Loucy (cell line): ENCODE data around the gene NR2F1.
"Not testable (repeated sequence)": the region's sequence is repeated elsewhere in the genome, so short reads cannot be mapped to it uniquely, and the experiment has no call there.

Experiments
- H2AFZ ChIP-seq: fragments of 200-600 bp; sonication (generic); 2 replicates; pipeline ENCODE4 v1.6.0; 2016; ENCODE audit warnings: antibody characterized with exemption, mild to moderate bottlenecking, low read length, moderate library complexity
- H3F3A ChIP-seq: fragments of 200-600 bp; 2 replicates; pipeline ENCODE4 v1.6.0; 2016; ENCODE audit warnings: antibody characterized with exemption, low read depth, mild to moderate bottlenecking
- H3K27me3 ChIP-seq: fragments of 200-600 bp; sonication (generic); 2 replicates; pipeline ENCODE4 v1.6.1; 2014; ENCODE audit warnings: low read length, mild to moderate bottlenecking; ENCODE audit not compliant: insufficient read depth, poor library complexity, severe bottlenecking
- H3K36me3 ChIP-seq: fragments of 200-600 bp; sonication (generic); 2 replicates; pipeline ENCODE4 v1.6.1; 2016; ENCODE audit warnings: low read length; ENCODE audit not compliant: insufficient read depth
- H3K4me1 ChIP-seq: fragments of 200-600 bp; sonication (generic); 2 replicates; pipeline ENCODE4 v1.5.1; 2014; ENCODE audit warnings: low read length, mild to moderate bottlenecking; ENCODE audit not compliant: insufficient read depth, poor library complexity, severe bottlenecking
- H3K4me2 ChIP-seq: fragments of 200-600 bp; sonication (generic); 2 replicates; pipeline ENCODE4 v1.6.0; 2014; ENCODE audit warnings: antibody characterized with exemption, low read length, low read depth, mild to moderate bottlenecking; ENCODE audit not compliant: poor library complexity, severe bottlenecking
- H3K4me3 ChIP-seq: fragments of 200-600 bp; sonication (generic); 2 replicates; pipeline ENCODE4 v1.5.1; 2014; ENCODE audit warnings: low read length, mild to moderate bottlenecking, mixed read lengths; ENCODE audit not compliant: poor library complexity, severe bottlenecking
- H3K79me2 ChIP-seq: fragments of 200-600 bp; sonication (generic); 2 replicates; pipeline ENCODE4 v1.6.1; 2014; ENCODE audit warnings: low read length; ENCODE audit not compliant: insufficient read depth
- H3K9ac ChIP-seq: fragments of 200-600 bp; sonication (generic); 2 replicates; pipeline ENCODE4 v1.6.0; 2014; ENCODE audit warnings: mild to moderate bottlenecking, low read depth, low read length, moderate library complexity; ENCODE audit not compliant: poor library complexity, severe bottlenecking
- H3K9me2 ChIP-seq: fragments of 200-600 bp; sonication (generic); replicated peaks from 2 replicates; pipeline ENCODE4 v1.6.1; 2016; ENCODE audit warnings: low read depth, low read length, mixed read lengths
- H3K9me3 ChIP-seq: fragments of 200-600 bp; sonication (generic); 2 replicates; pipeline ENCODE4 v1.6.1; 2014; ENCODE audit warnings: mild to moderate bottlenecking, antibody characterized with exemption, low read length, low read depth; ENCODE audit not compliant: insufficient read depth
- H4K20me1 ChIP-seq: fragments of 200-600 bp; sonication (generic); 2 replicates; pipeline ENCODE4 v1.6.0; 2014; ENCODE audit warnings: antibody characterized with exemption, low read length, mild to moderate bottlenecking; ENCODE audit not compliant: insufficient read depth, poor library complexity, severe bottlenecking
- EZH2phosphoT487 ChIP-seq: fragments of 200-600 bp; IDR thresholded peaks from 2 replicates; pipeline ENCODE4 v1.6.1; 2018; ENCODE audit warnings: antibody characterized with exemption, mild to moderate bottlenecking, moderate library complexity, borderline replicate concordance
- TF ChIP-seq, protein P1 (sequence below): fragments of 200-600 bp; sonication (generic); conservative IDR thresholded peaks from 2 replicates; pipeline ENCODE4 v1.5.1; 2014; ENCODE audit warnings: mild to moderate bottlenecking, antibody characterized with exemption, low read length

Gene NR2F1

DNA sequence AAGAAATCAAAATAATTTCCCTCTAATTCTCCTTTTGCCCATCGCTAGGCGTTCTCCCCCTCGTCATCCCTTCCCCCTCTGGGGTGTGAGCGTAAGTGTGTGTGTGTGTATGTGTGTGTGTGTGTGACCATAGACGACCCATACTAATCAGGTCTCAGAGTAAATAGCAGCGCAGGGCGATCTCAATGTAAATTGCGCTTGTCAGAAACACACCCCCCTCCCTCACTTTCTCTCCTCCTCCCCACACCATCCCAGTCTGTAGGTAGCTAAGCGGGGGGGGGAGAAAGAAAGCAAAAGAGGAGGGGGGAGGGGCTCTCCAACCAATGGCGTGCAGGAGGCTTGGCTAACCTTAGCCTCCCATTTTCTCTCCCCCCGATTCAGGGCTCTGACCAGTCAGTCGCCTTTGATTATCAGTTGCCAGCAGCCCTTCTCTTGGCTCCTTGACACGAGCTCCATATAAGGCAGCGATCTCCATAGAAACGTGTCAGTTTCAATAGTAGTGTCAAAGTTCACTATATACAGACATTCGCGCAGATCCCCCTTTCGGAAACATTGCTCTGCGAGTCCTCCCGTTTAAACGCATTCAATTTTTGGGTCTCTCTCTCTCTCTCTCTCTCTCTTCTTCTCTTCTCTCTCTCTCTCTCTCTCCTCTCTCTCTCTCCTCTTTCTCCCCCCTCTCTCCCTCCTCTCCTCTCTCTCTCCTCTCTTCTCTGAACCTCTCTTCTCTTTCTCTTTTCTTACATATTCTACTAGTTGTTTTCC lies at the start of gene NR2F1:
Gene NR2F1, plus strand, starts transcription at position 546 of the 762 bp plus-strand sequence. CDS start 1,802 bp downstream, outside the sequence.
- TF ChIP-seq EZH2phosphoT487 = no peak
- TF ChIP-seq, protein P1, sequence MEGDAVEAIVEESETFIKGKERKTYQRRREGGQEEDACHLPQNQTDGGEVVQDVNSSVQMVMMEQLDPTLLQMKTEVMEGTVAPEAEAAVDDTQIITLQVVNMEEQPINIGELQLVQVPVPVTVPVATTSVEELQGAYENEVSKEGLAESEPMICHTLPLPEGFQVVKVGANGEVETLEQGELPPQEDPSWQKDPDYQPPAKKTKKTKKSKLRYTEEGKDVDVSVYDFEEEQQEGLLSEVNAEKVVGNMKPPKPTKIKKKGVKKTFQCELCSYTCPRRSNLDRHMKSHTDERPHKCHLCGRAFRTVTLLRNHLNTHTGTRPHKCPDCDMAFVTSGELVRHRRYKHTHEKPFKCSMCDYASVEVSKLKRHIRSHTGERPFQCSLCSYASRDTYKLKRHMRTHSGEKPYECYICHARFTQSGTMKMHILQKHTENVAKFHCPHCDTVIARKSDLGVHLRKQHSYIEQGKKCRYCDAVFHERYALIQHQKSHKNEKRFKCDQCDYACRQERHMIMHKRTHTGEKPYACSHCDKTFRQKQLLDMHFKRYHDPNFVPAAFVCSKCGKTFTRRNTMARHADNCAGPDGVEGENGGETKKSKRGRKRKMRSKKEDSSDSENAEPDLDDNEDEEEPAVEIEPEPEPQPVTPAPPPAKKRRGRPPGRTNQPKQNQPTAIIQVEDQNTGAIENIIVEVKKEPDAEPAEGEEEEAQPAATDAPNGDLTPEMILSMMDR = no peak
- no peaks in the 10 kb centered on the region for H3K4me1 ChIP-seq
- H3K27me3 ChIP-seq = no peaks in the 10 kb centered on the region
- peak within 1 kb of the TSS; percentile 32 for H3K9ac ChIP-seq
- H3F3A ChIP-seq = no peaks in the 10 kb centered on the region
- H3K4me2 ChIP-seq = peak within 1 kb of the TSS; percentile 68
- H3K79me2 ChIP-seq = no peaks in the 10 kb centered on the region
- H3K4me3 ChIP-seq = peak within 1 kb of the TSS; percentile 69
- no peaks in the 10 kb centered on the region for H3K9me2 ChIP-seq
- H2AFZ ChIP-seq = peak within 1 kb of the TSS; percentile 73; the same call in 1 of the 2 replicates
- no peaks in the 10 kb centered on the region for H3K36me3 ChIP-seq
- no peaks in the 10 kb centered on the region for H4K20me1 ChIP-seq
- H3K9me3 ChIP-seq = no peaks in the 10 kb centered on the region

DNA sequence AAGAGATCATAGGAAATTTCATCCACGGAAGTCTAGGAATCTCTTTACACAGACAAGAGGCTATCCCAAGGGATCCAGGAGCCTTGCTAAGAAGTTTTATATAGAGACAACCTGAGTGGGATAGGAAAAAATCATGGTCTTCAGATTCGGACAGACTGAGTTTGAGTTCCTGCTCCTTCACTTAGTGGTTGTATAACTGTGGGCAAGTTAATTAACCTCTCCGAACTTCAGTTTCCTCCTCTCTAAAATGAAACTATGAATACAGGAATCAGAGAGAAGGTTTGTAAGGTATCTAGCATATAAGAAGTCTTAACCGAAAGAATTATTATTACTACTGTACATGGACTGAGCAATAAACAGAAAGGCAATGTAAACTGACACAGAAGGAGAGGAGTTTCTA lies 37.1 kb upstream of the NR2F1 start:
- H3F3A ChIP-seq = no peaks in the 10 kb centered on the region
- H3K4me1 ChIP-seq = no peaks in the 10 kb centered on the region
- no peak overlapping the region for H3K4me2 ChIP-seq
- no peaks in the 10 kb centered on the region for H3K27me3 ChIP-seq
- no peak overlapping the region for H2AFZ ChIP-seq
- H3K79me2 ChIP-seq = no peaks in the 10 kb centered on the region
- H3K4me3 ChIP-seq = no peak overlapping the region
- TF ChIP-seq EZH2phosphoT487 = no peak
- TF ChIP-seq, protein P1 = no peak
- H3K9me2 ChIP-seq = no peaks in the 10 kb centered on the region
- no peaks in the 10 kb centered on the region for H3K36me3 ChIP-seq
- no peak overlapping the region for H3K9ac ChIP-seq
- H3K9me3 ChIP-seq = no peaks in the 10 kb centered on the region
- H4K20me1 ChIP-seq = no peaks in the 10 kb centered on the region

DNA sequence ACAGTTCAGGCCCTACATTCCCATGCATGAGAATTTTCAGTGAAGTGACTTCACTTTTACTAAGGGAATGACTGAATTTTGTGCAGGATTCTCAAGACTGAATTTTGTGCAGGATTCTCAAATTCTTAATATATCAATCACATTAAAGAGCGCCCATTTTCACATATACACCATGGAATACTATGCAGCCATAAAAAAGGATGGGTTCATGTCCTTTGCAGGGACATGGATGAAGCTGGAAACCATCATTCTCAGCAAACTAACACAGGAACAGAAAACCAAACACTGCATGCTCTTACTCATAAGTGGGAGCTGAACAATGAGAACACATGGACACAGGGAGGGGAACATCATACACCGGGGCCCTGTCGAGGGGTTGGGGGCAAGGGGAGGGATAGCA lies 33.4 kb upstream of the NR2F1 start:
- not testable (repeated sequence) for H3K4me3 ChIP-seq, H3K9me2 ChIP-seq, H2AFZ ChIP-seq, H3K27me3 ChIP-seq, H3K4me2 ChIP-seq, H3K36me3 ChIP-seq, H4K20me1 ChIP-seq, H3F3A ChIP-seq, H3K9ac ChIP-seq, H3K4me1 ChIP-seq, H3K9me3 ChIP-seq, H3K79me2 ChIP-seq
